Gastroesophageal sphincter (tissue), 4 donors: Measurements from ENCODE around the gene MEX3A. TPM values are rescaled to one million over a fixed set of nuclear protein-coding genes. Genes with fewer than 3 reads are reported as not detected.
A peak's percentile ranks its signal among the peaks of the same experiment; 100 is the strongest.

Source experiments
- ATAC-seq: fragments of 150-250 bp; one replicate; pipeline ENCODE4 v1.9.1; 2016; ENCODE audit warnings: mild to moderate bottlenecking, moderate library complexity
- H3K27ac ChIP-seq, 4 donors: fragments of 200-600 bp; sonication (generic) in 3 of 4; 1 replicate in 3 of 4; 2 replicates in 1 of 4; pipeline ENCODE4 v1.5.1; 2016 to 2019
- H3K27me3 ChIP-seq: fragments of 200-600 bp; sonication (generic); one replicate; pipeline ENCODE4 v1.5.1; 2019
- H3K36me3 ChIP-seq, 2 donors: fragments of 200-600 bp; sonication (generic); one replicate each; pipeline ENCODE4 v1.5.1; 2019; ENCODE audit warnings: control low read depth in 1 of 2
- H3K4me1 ChIP-seq, 3 donors: fragments of 200-600 bp; sonication (generic); 1 replicate in 2 of 3; 2 replicates in 1 of 3; pipeline ENCODE4 v1.5.1; 2016 to 2019; ENCODE audit warnings: control low read depth in 2 of 3
- H3K4me3 ChIP-seq, 2 donors: fragments of 200-600 bp; sonication (generic); one replicate each; pipeline ENCODE4 v1.5.1; 2019; ENCODE audit warnings: mild to moderate bottlenecking in 1 of 2, moderate library complexity in 1 of 2
- H3K9me3 ChIP-seq, 3 donors: fragments of 200-600 bp; sonication (generic); one replicate each; pipeline ENCODE4 v1.5.1; 2017 to 2019; ENCODE audit warnings: control low read depth in 2 of 3
- EP300 ChIP-seq: sonication (generic); formaldehyde crosslinking; IDR thresholded peaks from one replicate; pipeline ENCODE4 v1.6.1; 2017; ENCODE audit warnings: antibody characterized with exemption, mild to moderate bottlenecking
- POLR2A ChIP-seq, 2 donors: fragments of 450-650 bp; IDR thresholded peaks; one replicate each; pipeline ENCODE4 v1.6.1; 2017; ENCODE audit warnings: antibody characterized with exemption in 2 of 2, mild to moderate bottlenecking in 2 of 2, moderate library complexity in 1 of 2
- POLR2AphosphoS5 ChIP-seq: sonication (generic); formaldehyde crosslinking; IDR thresholded peaks from one replicate; pipeline ENCODE4 v1.6.1; 2017; ENCODE audit warnings: antibody characterized with exemption
- WGBS, 2 donors: methylation state at CpG; one replicate each; pipeline ENCODE4 v1.1.5; 2018; ENCODE audit warnings: low coverage in 1 of 2; 5-methylcytosine and 5-hydroxymethylcytosine counted together
- total RNA-seq, 4 donors: library from RNA; depleted of rRNA; stranded (reverse); fragments of >200 nt; gene quantifications; one replicate each; pipeline ENCODE4 v1.1.0, GENCODE V29; 2016
- TF ChIP-seq, protein P1 (sequence below), 4 experiments: fragments of 200-600 bp in 2 of 4; fragments of 450-650 bp in 2 of 4; sonication (generic) in 1 of 4; IDR thresholded peaks; one replicate each; pipeline ENCODE4 v1.5.1; 2017 to 2019; ENCODE audit warnings: antibody characterized with exemption in 4 of 4, mild to moderate bottlenecking in 2 of 4, moderate library complexity in 2 of 4

MEX3A gene
- total RNA-seq, 4 donors from 2014 or later, result under 0.01 to 0.78 (median 0.52) TPM

GRCh38 chr1:156112276-156113137 lies 30.2 kb upstream of the MEX3A start:
- no peak for ATAC-seq
- TF ChIP-seq POLR2AphosphoS5, result peak; percentile 53
- TF ChIP-seq, protein P1, sequence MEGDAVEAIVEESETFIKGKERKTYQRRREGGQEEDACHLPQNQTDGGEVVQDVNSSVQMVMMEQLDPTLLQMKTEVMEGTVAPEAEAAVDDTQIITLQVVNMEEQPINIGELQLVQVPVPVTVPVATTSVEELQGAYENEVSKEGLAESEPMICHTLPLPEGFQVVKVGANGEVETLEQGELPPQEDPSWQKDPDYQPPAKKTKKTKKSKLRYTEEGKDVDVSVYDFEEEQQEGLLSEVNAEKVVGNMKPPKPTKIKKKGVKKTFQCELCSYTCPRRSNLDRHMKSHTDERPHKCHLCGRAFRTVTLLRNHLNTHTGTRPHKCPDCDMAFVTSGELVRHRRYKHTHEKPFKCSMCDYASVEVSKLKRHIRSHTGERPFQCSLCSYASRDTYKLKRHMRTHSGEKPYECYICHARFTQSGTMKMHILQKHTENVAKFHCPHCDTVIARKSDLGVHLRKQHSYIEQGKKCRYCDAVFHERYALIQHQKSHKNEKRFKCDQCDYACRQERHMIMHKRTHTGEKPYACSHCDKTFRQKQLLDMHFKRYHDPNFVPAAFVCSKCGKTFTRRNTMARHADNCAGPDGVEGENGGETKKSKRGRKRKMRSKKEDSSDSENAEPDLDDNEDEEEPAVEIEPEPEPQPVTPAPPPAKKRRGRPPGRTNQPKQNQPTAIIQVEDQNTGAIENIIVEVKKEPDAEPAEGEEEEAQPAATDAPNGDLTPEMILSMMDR (IDR thresholded peaks at IDR 0.05), result no peak
- peak overlapping the region in 3 of 4 donors; percentile 74 to 100 (median 99) for H3K27ac ChIP-seq
- no peaks in the 10 kb centered on the region for H3K36me3 ChIP-seq
- no peak overlapping the region for H3K4me3 ChIP-seq
- no peaks in the 10 kb centered on the region for H3K9me3 ChIP-seq
- 40 to 49% methylated on average over 7 to 8 of the region's 10 CpGs for WGBS, 2 donors
- H3K4me1 ChIP-seq, result peaks cover 0 to 53% (median 18%) of the 10 kb centered on the region in 3 donors
- no peaks in the 10 kb centered on the region for H3K27me3 ChIP-seq

DNA sequence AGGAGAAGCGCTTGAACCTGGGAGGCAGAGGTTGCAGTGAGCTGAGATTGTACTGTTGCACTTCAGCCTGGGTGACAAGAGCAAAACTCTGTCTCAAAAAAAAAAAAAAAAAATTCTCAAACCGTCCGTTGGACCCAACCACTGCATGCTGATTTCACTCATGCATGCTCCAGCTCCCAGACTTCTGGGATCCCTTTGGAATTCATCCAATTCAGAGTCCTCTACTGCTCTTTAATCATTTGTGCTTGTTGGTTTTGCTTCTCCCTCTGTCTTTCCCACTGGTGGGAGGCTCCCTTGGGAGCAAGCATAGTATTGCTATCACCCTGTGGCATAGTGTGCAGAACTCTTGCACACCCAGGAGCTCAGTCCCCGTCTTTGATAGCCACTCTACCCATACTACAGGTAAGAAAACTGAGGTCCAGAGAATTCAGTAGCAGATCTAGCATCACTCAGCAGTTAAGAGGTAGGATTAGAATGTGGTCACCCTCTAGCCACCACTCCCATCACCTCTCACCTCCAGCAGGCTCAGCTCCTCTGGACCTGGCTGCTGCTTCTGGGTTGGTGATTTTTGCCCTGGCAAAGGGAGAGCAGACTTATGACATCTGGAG lies 29.2 kb upstream of the MEX3A start:
- H3K4me3 ChIP-seq, result no peak overlapping the region
- H3K4me1 ChIP-seq, result peaks cover 0 to 53% (median 21%) of the 10 kb centered on the region in 3 donors
- peak overlapping the region in 3 of 4 donors; percentile 74 to 100 (median 99) for H3K27ac ChIP-seq
- no peaks in the 10 kb centered on the region for H3K27me3 ChIP-seq
- no peaks in the 10 kb centered on the region for H3K36me3 ChIP-seq
- 22 to 43% methylated on average over 2 to 3 of the region's 4 CpGs for WGBS, 2 donors
- ATAC-seq, result no peak
- H3K9me3 ChIP-seq, result no peaks in the 10 kb centered on the region
- TF ChIP-seq, protein P1 (IDR thresholded peaks at IDR 0.05), result no peak
- TF ChIP-seq EP300, result no peak
- no peak for TF ChIP-seq POLR2AphosphoS5
- no peak for TF ChIP-seq POLR2A (IDR thresholded peaks at IDR 0.05)

DNA sequence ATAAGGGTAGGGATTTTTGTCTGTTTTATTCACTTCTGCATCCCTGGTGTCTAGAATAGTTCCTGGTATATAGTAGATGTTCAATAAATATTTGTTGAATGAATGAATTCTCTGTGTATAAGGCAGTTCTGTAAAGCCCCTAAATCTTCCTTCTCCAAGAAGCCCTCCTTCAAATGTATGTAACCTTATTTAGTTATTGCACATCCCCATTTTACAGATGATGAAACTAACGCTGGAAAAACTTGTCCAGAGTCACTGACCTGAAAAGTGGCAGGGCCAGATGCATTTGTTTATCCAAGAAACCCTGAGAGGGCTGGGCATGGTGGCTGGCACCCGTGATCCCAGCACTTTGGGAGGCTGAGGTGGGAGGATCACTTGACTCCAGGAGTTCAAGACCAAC lies 28.0 kb upstream of the MEX3A start:
- Histone ChIP-seq H3K27me3 (no peaks in the 10 kb centered on the region), H3K36me3 (no peaks in the 10 kb centered on the region), H3K9me3 (no peaks in the 10 kb centered on the region), H3K27ac (peak overlapping the region in 2 of 4 donors; percentile 1 to 100), H3K4me1 (peaks cover 5 to 64% (median 31%) of the 10 kb centered on the region in 3 donors), H3K4me3 (no peak overlapping the region)
- 86% methylated on average over 1 of the region's 2 CpGs; no CpG with 5 or more reads in 1 of the 2 donors for WGBS, 2 donors
- ATAC-seq, result no peak
- TF ChIP-seq, protein P1 (IDR thresholded peaks at IDR 0.05), result no peak
- TF ChIP-seq EP300 (no peak), POLR2A (IDR thresholded peaks at IDR 0.05) (no peak), POLR2AphosphoS5 (no peak)

GRCh38 chr1:156108664-156109241 lies 26.5 kb upstream of the MEX3A start:
- WGBS, 2 donors, result 65 to 79% methylated on average over 2 to 6 of the region's 6 CpGs
- Histone ChIP-seq H3K27ac (peak overlapping the region in 3 of 4 donors; percentile 58 to 97 (median 94)), H3K4me1 (peaks cover 16 to 72% (median 40%) of the 10 kb centered on the region in 3 donors), H3K36me3 (no peaks in the 10 kb centered on the region), H3K27me3 (no peaks in the 10 kb centered on the region), H3K4me3 (no peak overlapping the region), H3K9me3 (no peaks in the 10 kb centered on the region)
- TF ChIP-seq EP300, result no peak
- peak; percentile 41 for TF ChIP-seq POLR2AphosphoS5
- TF ChIP-seq, protein P1 (IDR thresholded peaks at IDR 0.05), result no peak
- ATAC-seq, result no peak
